ENCODE measurements around the gene MYH6.
"Not testable (repeated sequence)": the region's sequence is repeated elsewhere in the genome, so short reads cannot be mapped to it uniquely, and the experiment has no call there.

DNA sequence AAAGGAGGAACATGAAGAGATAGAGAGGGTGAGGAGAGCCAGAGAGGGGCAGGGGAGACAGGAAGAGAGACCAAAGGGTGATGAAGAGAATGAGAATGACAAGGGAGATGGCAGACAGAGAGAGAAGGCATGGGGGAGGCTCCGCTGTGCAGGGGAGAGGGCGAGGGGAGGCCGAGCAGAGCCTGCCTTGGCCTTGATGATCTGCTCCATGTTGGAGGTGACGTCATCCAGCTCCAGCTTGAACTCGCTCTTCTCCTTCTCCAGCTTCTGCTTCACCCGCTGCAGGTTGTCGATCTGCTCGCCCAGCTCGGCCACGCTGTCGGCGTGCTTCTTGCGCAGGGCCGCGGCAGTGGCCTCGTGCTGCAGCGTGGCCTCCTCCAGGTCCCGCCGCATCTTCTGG is 18.2 kb downstream of the MYH6 start:
- not testable (repeated sequence) for TF ChIP-seq EP300, POLR2AphosphoS5 (IDR thresholded peaks at IDR 0.05)
- TF ChIP-seq, protein P1, sequence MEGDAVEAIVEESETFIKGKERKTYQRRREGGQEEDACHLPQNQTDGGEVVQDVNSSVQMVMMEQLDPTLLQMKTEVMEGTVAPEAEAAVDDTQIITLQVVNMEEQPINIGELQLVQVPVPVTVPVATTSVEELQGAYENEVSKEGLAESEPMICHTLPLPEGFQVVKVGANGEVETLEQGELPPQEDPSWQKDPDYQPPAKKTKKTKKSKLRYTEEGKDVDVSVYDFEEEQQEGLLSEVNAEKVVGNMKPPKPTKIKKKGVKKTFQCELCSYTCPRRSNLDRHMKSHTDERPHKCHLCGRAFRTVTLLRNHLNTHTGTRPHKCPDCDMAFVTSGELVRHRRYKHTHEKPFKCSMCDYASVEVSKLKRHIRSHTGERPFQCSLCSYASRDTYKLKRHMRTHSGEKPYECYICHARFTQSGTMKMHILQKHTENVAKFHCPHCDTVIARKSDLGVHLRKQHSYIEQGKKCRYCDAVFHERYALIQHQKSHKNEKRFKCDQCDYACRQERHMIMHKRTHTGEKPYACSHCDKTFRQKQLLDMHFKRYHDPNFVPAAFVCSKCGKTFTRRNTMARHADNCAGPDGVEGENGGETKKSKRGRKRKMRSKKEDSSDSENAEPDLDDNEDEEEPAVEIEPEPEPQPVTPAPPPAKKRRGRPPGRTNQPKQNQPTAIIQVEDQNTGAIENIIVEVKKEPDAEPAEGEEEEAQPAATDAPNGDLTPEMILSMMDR (IDR thresholded peaks at IDR 0.05) = not testable (repeated sequence)

Data from sigmoid colon (tissue), 4 donors.